Activated naive CD8-positive, alpha-beta T cell (primary cell): Measurements from ENCODE around the gene UNC5B.

Source experiments
- H3K27ac Mint-ChIP-seq: one replicate; pipeline ENCODE4 v1.8.0; 2021; ENCODE audit warnings: mixed read lengths
- H3K27me3 Mint-ChIP-seq: one replicate; pipeline ENCODE4 v1.8.0; 2021; ENCODE audit warnings: mixed read lengths
- H3K36me3 Mint-ChIP-seq: one replicate; pipeline ENCODE4 v1.8.0; 2021; ENCODE audit warnings: mixed read lengths
- H3K4me1 Mint-ChIP-seq: one replicate; pipeline ENCODE4 v1.8.0; 2021; ENCODE audit warnings: low read depth, mixed read lengths
- H3K4me3 Mint-ChIP-seq: one replicate; pipeline ENCODE4 v1.8.0; 2021; ENCODE audit warnings: mild to moderate bottlenecking, mixed read lengths
- H3K9me3 Mint-ChIP-seq: one replicate; pipeline ENCODE4 v1.8.0; 2021; ENCODE audit warnings: low read depth, mixed read lengths

Gene UNC5B

GRCh38 chr10:71259282-71259681 lies 46.9 kb downstream of the UNC5B start:
- peaks cover 2% of the 10 kb centered on the region for H3K27me3 Mint-ChIP-seq
- H3K9me3 Mint-ChIP-seq = no peaks in the 10 kb centered on the region
- no peak overlapping the region for H3K4me3 Mint-ChIP-seq
- H3K4me1 Mint-ChIP-seq = no peaks in the 10 kb centered on the region
- no peak overlapping the region for H3K27ac Mint-ChIP-seq
- no peaks in the 10 kb centered on the region for H3K36me3 Mint-ChIP-seq

GRCh38 chr10:71259815-71260501 lies 47.6 kb downstream of the UNC5B start:
- H3K27ac Mint-ChIP-seq = no peak overlapping the region
- H3K4me1 Mint-ChIP-seq = no peaks in the 10 kb centered on the region
- no peaks in the 10 kb centered on the region for H3K9me3 Mint-ChIP-seq
- H3K4me3 Mint-ChIP-seq = no peak overlapping the region
- H3K36me3 Mint-ChIP-seq = no peaks in the 10 kb centered on the region
- H3K27me3 Mint-ChIP-seq = peaks cover 2% of the 10 kb centered on the region

GRCh38 chr10:71260622-71261325 lies 48.4 kb downstream of the UNC5B start:
- no peak overlapping the region for H3K4me3 Mint-ChIP-seq
- H3K36me3 Mint-ChIP-seq = no peaks in the 10 kb centered on the region
- H3K9me3 Mint-ChIP-seq = no peaks in the 10 kb centered on the region
- H3K27me3 Mint-ChIP-seq = peaks cover 2% of the 10 kb centered on the region
- H3K27ac Mint-ChIP-seq = no peak overlapping the region
- no peaks in the 10 kb centered on the region for H3K4me1 Mint-ChIP-seq

GRCh38 chr10:71262027-71262426 lies 49.7 kb downstream of the UNC5B start:
- Mint-ChIP-seq H3K4me1 (no peaks in the 10 kb centered on the region), H3K9me3 (no peaks in the 10 kb centered on the region), H3K4me3 (no peak overlapping the region), H3K27ac (no peak overlapping the region), H3K27me3 (no peaks in the 10 kb centered on the region), H3K36me3 (no peaks in the 10 kb centered on the region)

GRCh38 chr10:71262817-71263216 lies 50.4 kb downstream of the UNC5B start:
- Mint-ChIP-seq H3K4me3 (no peak overlapping the region), H3K4me1 (no peaks in the 10 kb centered on the region), H3K9me3 (no peaks in the 10 kb centered on the region), H3K27ac (no peak overlapping the region), H3K36me3 (no peaks in the 10 kb centered on the region), H3K27me3 (no peaks in the 10 kb centered on the region)

- Mint-ChIP-seq H3K27me3 (no peaks in the 10 kb centered on the region), H3K4me1 (no peaks in the 10 kb centered on the region), H3K9me3 (no peaks in the 10 kb centered on the region), H3K4me3 (no peak overlapping the region), H3K36me3 (no peaks in the 10 kb centered on the region), H3K27ac (no peak overlapping the region)
These were observed 51.0 kb downstream of the UNC5B start for GRCh38 chr10:71263376-71263775.

GRCh38 chr10:71264345-71265200 lies 52.2 kb downstream of the UNC5B start:
- no peak overlapping the region for H3K4me3 Mint-ChIP-seq
- no peaks in the 10 kb centered on the region for H3K36me3 Mint-ChIP-seq
- no peaks in the 10 kb centered on the region for H3K4me1 Mint-ChIP-seq
- no peaks in the 10 kb centered on the region for H3K27me3 Mint-ChIP-seq
- H3K27ac Mint-ChIP-seq = no peak overlapping the region
- H3K9me3 Mint-ChIP-seq = no peaks in the 10 kb centered on the region

GRCh38 chr10:71265201-71265575 lies 52.8 kb downstream of the UNC5B start:
- H3K4me3 Mint-ChIP-seq = no peak overlapping the region
- no peaks in the 10 kb centered on the region for H3K9me3 Mint-ChIP-seq
- H3K36me3 Mint-ChIP-seq = no peaks in the 10 kb centered on the region
- no peak overlapping the region for H3K27ac Mint-ChIP-seq
- no peaks in the 10 kb centered on the region for H3K4me1 Mint-ChIP-seq
- H3K27me3 Mint-ChIP-seq = no peaks in the 10 kb centered on the region

GRCh38 chr10:71265618-71266146 lies 53.3 kb downstream of the UNC5B start:
- Mint-ChIP-seq H3K27me3 (no peaks in the 10 kb centered on the region), H3K27ac (no peak overlapping the region), H3K4me1 (no peaks in the 10 kb centered on the region), H3K4me3 (no peak overlapping the region), H3K36me3 (no peaks in the 10 kb centered on the region), H3K9me3 (no peaks in the 10 kb centered on the region)

GRCh38 chr10:71266147-71266917 lies 54.0 kb downstream of the UNC5B start:
- H3K36me3 Mint-ChIP-seq = no peaks in the 10 kb centered on the region
- H3K4me1 Mint-ChIP-seq = no peaks in the 10 kb centered on the region
- H3K4me3 Mint-ChIP-seq = no peak overlapping the region
- no peaks in the 10 kb centered on the region for H3K9me3 Mint-ChIP-seq
- no peaks in the 10 kb centered on the region for H3K27me3 Mint-ChIP-seq
- no peak overlapping the region for H3K27ac Mint-ChIP-seq

GRCh38 chr10:71266918-71267442 lies 54.6 kb downstream of the UNC5B start:
- no peak overlapping the region for H3K27ac Mint-ChIP-seq
- no peaks in the 10 kb centered on the region for H3K9me3 Mint-ChIP-seq

GRCh38 chr10:71267508-71268240 lies 55.3 kb downstream of the UNC5B start:
- Mint-ChIP-seq H3K36me3 (no peaks in the 10 kb centered on the region), H3K27ac (no peak overlapping the region), H3K4me3 (no peak overlapping the region), H3K9me3 (no peaks in the 10 kb centered on the region), H3K27me3 (no peaks in the 10 kb centered on the region), H3K4me1 (no peaks in the 10 kb centered on the region)

More at GRCh38 chr10:71266918-71267442, 54.6 kb downstream of the UNC5B start:
- Mint-ChIP-seq H3K4me3 (no peak overlapping the region), H3K36me3 (no peaks in the 10 kb centered on the region), H3K27me3 (no peaks in the 10 kb centered on the region), H3K4me1 (no peaks in the 10 kb centered on the region)

GRCh38 chr10:71268247-71268691 lies 55.9 kb downstream of the UNC5B start:
- H3K4me1 Mint-ChIP-seq = no peaks in the 10 kb centered on the region
- no peak overlapping the region for H3K27ac Mint-ChIP-seq
- H3K27me3 Mint-ChIP-seq = no peaks in the 10 kb centered on the region

GRCh38 chr10:71268758-71269157 lies 56.4 kb downstream of the UNC5B start:
- no peaks in the 10 kb centered on the region for H3K9me3 Mint-ChIP-seq
- H3K4me3 Mint-ChIP-seq = no peak overlapping the region

More at GRCh38 chr10:71268247-71268691, 55.9 kb downstream of the UNC5B start:
- Mint-ChIP-seq H3K36me3 (no peaks in the 10 kb centered on the region), H3K4me3 (no peak overlapping the region), H3K9me3 (no peaks in the 10 kb centered on the region)

More at GRCh38 chr10:71268758-71269157, 56.4 kb downstream of the UNC5B start:
- Mint-ChIP-seq H3K4me1 (no peaks in the 10 kb centered on the region), H3K27me3 (no peaks in the 10 kb centered on the region), H3K36me3 (no peaks in the 10 kb centered on the region), H3K27ac (no peak overlapping the region)
